ENCODE measurements around the gene KIDINS220. TPM values are rescaled to one million over a fixed set of nuclear protein-coding genes. Genes with fewer than 3 reads are reported as not detected.

The KIDINS220 gene
- total RNA-seq, 1 experiment from 2014 or later: 29.3 TPM

DNA sequence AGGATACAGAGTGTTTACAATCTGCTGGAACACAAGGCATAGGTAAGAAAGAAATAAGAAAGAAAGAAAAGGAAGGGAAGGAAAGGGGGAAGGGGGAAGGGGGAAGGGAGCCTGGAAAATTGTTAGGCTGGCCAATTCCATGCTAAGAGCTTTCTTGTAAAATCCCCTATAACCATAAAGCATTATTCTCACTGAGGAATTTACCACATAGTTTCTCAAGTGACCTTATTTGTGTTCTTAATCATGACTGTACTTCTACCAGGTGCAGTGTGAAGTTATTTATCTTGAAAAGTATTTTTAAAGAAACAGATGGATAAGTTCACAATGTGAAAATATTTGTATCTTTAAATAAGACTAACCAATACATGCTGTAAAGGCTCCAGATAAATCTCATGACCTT lies 39.2 kb upstream of the KIDINS220 start:
- Histone ChIP-seq H3K23me2 (ENCODE audit: insufficient read length, low read depth, low read length, poor library complexity, severe bottlenecking) (no peaks in the 10 kb centered on the region), H3K4me1 (ENCODE audit: insufficient read depth, low read length) (no peaks in the 10 kb centered on the region), H2AFZ (ENCODE audit: low read length) (no peak overlapping the region), H2BK12ac (ENCODE audit: insufficient read length, low read depth, low read length) (no peak overlapping the region), H3K56ac (ENCODE audit: insufficient read length, low read depth, low read length) (no peak overlapping the region), H3K79me1 (ENCODE audit: insufficient read depth, low read depth, low read length, poor library complexity, severe bottlenecking) (no peaks in the 10 kb centered on the region), H2BK120ac (ENCODE audit: low read depth, low read length, poor library complexity, severe bottlenecking) (no peak overlapping the region), H3K79me2 (ENCODE audit: insufficient read depth, low read length) (no peaks in the 10 kb centered on the region), H3K23ac (ENCODE audit: insufficient read length, low read depth, low read length) (no peak overlapping the region), H4K5ac (ENCODE audit: insufficient read length, low read depth, low read length) (no peak overlapping the region), H3K9ac (ENCODE audit: extremely low read depth, insufficient read length, low read length) (no peak overlapping the region), H3K27me3 (ENCODE audit: insufficient read depth, low read length) (no peaks in the 10 kb centered on the region), H3T11ph (ENCODE audit: low read length) (no peak overlapping the region), H4K8ac (replicated peaks; ENCODE audit: insufficient read length, low read depth, low read length) (no peak overlapping the region), H3K27ac (ENCODE audit: insufficient read length, low read depth, low read length) (no peak overlapping the region), H2BK5ac (ENCODE audit: insufficient read length, low read length) (no peak overlapping the region), H3K9me3 (ENCODE audit: control insufficient read depth, low read depth, low read length) (no peaks in the 10 kb centered on the region), H3K18ac (ENCODE audit: insufficient read length, low read depth, low read length) (no peak overlapping the region), H3K4me2 (ENCODE audit: insufficient read depth, insufficient read length, low read length) (no peak overlapping the region), H4K91ac (ENCODE audit: insufficient read length, low read depth, low read length) (no peak overlapping the region), H3K14ac (ENCODE audit: insufficient read depth, low read length) (no peak overlapping the region), H3K4ac (ENCODE audit: low read depth, low read length) (no peak overlapping the region), H2AK5ac (ENCODE audit: insufficient read length, low read length) (no peak overlapping the region), H4K20me1 (ENCODE audit: control insufficient read depth, insufficient read depth, insufficient read length) (no peaks in the 10 kb centered on the region), H2BK15ac (ENCODE audit: low read depth, low read length) (no peak overlapping the region), H2BK20ac (ENCODE audit: low read depth, low read length, poor library complexity, severe bottlenecking) (no peak overlapping the region)
- TF ChIP-seq, protein P1, sequence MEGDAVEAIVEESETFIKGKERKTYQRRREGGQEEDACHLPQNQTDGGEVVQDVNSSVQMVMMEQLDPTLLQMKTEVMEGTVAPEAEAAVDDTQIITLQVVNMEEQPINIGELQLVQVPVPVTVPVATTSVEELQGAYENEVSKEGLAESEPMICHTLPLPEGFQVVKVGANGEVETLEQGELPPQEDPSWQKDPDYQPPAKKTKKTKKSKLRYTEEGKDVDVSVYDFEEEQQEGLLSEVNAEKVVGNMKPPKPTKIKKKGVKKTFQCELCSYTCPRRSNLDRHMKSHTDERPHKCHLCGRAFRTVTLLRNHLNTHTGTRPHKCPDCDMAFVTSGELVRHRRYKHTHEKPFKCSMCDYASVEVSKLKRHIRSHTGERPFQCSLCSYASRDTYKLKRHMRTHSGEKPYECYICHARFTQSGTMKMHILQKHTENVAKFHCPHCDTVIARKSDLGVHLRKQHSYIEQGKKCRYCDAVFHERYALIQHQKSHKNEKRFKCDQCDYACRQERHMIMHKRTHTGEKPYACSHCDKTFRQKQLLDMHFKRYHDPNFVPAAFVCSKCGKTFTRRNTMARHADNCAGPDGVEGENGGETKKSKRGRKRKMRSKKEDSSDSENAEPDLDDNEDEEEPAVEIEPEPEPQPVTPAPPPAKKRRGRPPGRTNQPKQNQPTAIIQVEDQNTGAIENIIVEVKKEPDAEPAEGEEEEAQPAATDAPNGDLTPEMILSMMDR (conservative IDR thresholded peaks at IDR 0.05): no peak
- Mint-ChIP-seq H3K4me1 (peaks cover 5 to 8% of the 10 kb centered on the region in 2 experiments), H3K27me3 (ENCODE audit: low read depth) (no peaks in the 10 kb centered on the region), H3K27ac (no peak overlapping the region), H3K9me3 (no peaks in the 10 kb centered on the region), H3K36me3 (ENCODE audit: insufficient read depth in 1 of 3, low read depth in 3 of 3) (peaks cover 2 to 22% (median 12%) of the 10 kb centered on the region in 3 experiments; a peak in 5 of 7 replicates), H3K4me3 (no peak overlapping the region)
- no peak for DNase-seq
